T follicular helper cell (primary cell): ENCODE data around the gene REXO1.

Experiments used
- DNase-seq: peaks from one replicate; pipeline ENCODE4 v3.0.0-alpha.2; 2020; ENCODE audit warnings: low read depth

The REXO1 gene

DNA sequence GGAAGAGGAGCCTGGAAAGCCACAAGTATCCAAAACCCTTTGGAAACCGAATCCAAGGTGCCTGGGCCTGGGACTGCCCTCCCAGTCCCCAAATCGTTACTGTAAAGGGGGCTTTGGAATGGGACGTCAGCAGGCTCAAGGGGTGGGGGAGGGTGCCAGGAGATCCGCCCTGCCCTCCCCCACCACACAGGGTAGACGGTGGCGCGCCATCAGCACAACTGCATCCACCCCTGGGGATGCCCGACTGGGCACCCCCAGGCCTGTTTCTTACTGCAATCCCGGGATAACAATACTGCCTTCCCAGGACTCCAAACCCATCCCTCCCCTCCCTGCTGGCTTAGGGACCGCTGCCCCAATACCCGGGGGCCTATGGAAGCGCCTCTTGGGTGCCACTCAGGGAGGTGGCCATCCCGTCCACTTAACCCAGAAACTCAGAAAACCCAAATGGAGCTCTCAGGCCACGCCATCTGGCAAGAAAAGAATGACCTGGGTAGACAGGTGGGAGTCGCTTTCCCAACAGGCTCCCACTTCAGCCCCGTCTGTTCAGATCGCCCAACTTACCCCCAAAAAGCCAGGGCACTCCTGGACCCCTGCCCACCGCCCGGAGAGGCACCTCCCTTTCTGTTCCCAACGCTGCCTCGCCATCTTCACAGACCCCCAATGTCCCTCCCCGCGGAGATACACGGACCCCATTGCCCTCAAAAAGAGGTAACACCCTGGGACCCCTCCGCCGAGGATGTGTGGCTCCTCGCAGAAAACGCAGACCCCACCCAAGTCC is 12.7 kb upstream of the REXO1 start:
- no peak for DNase-seq

GRCh38 chr19:1860042-1860775 is 11.9 kb upstream of the REXO1 start:
- peak; percentile 68 for DNase-seq

GRCh38 chr19:1859331-1859781 is 11.1 kb upstream of the REXO1 start:
- no peak for DNase-seq

- no peak for DNase-seq
Observed at GRCh38 chr19:1858412-1859081, 10.3 kb upstream of the REXO1 start.

GRCh38 chr19:1857648-1858326 is 9.5 kb upstream of the REXO1 start:
- DNase-seq, result no peak

GRCh38 chr19:1856698-1857603 is 8.7 kb upstream of the REXO1 start:
- no peak for DNase-seq

GRCh38 chr19:1856345-1856697 is 8.0 kb upstream of the REXO1 start:
- DNase-seq, result no peak

GRCh38 chr19:1855828-1856255 is 7.6 kb upstream of the REXO1 start:
- no peak for DNase-seq

GRCh38 chr19:1855040-1855827 is 7.0 kb upstream of the REXO1 start:
- peak; percentile 56 for DNase-seq

DNA sequence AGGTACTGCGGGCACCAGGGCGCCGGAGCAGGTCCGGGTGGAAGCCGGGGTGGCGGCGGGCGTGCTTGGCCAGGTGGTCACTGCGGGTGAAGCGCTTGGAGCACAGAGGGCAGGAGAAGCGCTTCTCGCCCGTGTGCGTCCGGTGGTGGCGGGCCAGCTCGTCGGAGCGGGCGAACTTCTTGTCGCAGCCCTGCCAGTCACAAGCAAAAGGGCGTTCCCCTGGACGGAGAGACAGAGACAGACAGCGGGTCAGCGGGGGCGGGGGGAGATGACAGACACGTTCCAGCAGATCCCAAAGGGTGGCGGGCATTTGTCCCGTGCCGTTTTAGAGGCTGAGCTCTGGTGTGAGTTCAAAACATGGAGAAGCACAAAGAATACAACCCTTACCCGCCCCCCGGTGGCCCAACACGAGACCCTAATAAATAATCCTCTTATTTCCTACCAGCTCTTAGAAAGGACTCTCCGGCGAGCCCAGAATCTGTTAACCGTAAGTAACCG is 6.3 kb upstream of the REXO1 start:
- no peak for DNase-seq

- DNase-seq, result no peak
Observed at GRCh38 chr19:1854039-1854541, 5.8 kb upstream of the REXO1 start.

DNA sequence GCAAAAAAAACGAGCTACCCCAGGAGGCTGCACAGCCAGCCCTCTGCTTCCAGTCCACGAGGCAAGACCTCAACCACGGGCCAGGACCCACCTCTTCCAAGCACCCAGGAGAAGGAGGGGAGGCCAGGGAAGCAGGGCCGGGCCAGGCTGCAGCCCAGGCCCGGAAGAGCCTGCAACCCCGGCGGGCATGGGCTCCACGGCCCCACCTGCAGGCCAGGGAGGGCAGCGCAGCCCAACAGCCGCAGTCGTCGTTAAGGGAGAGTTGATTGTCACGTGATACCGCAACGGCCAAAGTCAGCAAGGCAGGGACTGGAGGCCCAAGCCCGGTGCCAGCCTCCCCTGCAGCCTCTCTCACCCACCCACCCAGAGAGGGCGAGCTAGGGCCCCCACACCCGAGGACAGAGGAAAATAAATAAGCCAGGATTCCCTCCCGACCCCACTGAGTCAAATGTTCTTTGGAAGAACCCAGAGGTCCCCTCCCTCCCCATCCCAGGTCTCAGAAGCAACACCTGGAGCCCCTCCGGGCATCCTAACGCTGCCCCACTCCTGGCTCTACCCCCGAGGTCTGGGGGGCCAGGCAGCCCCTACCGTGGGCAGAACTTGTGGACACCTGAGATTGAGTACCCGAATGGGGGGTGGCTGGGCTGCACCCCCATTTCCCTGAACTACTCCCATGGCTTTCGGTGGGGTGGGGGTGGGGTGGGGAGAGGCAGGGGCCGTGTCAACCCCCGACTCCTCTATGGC is 5.2 kb upstream of the REXO1 start:
- DNase-seq, result peak; percentile 77

GRCh38 chr19:1852581-1853128 is 4.4 kb upstream of the REXO1 start:
- DNase-seq, result no peak

GRCh38 chr19:1851654-1852580 is 3.6 kb upstream of the REXO1 start:
- DNase-seq, result peak; percentile 70

GRCh38 chr19:1850809-1851653 is 2.7 kb upstream of the REXO1 start:
- DNase-seq, result no peak

GRCh38 chr19:1849886-1850398 is 1.7 kb upstream of the REXO1 start:
- no peak for DNase-seq

GRCh38 chr19:1849132-1849474 is 820 bp upstream of the REXO1 start:
- DNase-seq, result no peak
